GM23338 (cell line): ENCODE measurements around the gene TST. TPM values are rescaled to one million over a fixed set of nuclear protein-coding genes. Genes with fewer than 3 reads are reported as not detected.

Source experiments
- ATAC-seq: fragments of 200-7000 bp; cut with Tn5 transposase; 3 replicates; pipeline ENCODE4 v1.9.1; 2020
- DNase-seq: peaks from one replicate; pipeline ENCODE4 v3.0.0-alpha.2; 2015; ENCODE audit warnings: low spot score
- H2AFZ ChIP-seq: fragments of 200-600 bp; sonication (generic); 2 replicates; pipeline ENCODE4 v1.8.0; 2016; ENCODE audit warnings: antibody characterized with exemption, mild to moderate bottlenecking, moderate library complexity
- H3F3A ChIP-seq: fragments of 200-600 bp; sonication (generic); replicated peaks from 2 replicates; pipeline ENCODE4 v1.8.0; 2017; ENCODE audit warnings: antibody characterized with exemption, mixed run types, low read depth
- H3K27ac ChIP-seq: fragments of 200-600 bp; sonication (generic); 2 replicates; pipeline ENCODE4 v1.6.1; 2016; ENCODE audit warnings: low read depth
- H3K27me3 ChIP-seq: fragments of 200-600 bp; sonication (generic); 2 replicates; pipeline ENCODE4 v1.8.0; 2016; ENCODE audit warnings: mild to moderate bottlenecking, mixed run types, moderate library complexity; ENCODE audit not compliant: insufficient read depth
- H3K36me3 ChIP-seq: fragments of 200-600 bp; sonication (generic); 2 replicates; pipeline ENCODE4 v1.8.0; 2016; ENCODE audit warnings: mild to moderate bottlenecking; ENCODE audit not compliant: insufficient read depth
- H3K4me1 ChIP-seq: fragments of 200-600 bp; sonication (generic); 2 replicates; pipeline ENCODE4 v1.8.0; 2016; ENCODE audit warnings: mild to moderate bottlenecking, moderate library complexity; ENCODE audit not compliant: insufficient read depth
- H3K4me2 ChIP-seq: fragments of 200-600 bp; sonication (generic); 2 replicates; pipeline ENCODE4 v1.7.1; 2017; ENCODE audit warnings: mixed run types
- H3K4me3 ChIP-seq: fragments of 200-600 bp; sonication (generic); 2 replicates; pipeline ENCODE4 v1.6.1; 2016; ENCODE audit warnings: mixed run types
- H3K79me2 ChIP-seq: fragments of 200-600 bp; sonication (generic); replicated peaks from 2 replicates; pipeline ENCODE4 v1.8.0; 2017; ENCODE audit warnings: mild to moderate bottlenecking; ENCODE audit not compliant: insufficient read depth
- H3K9me2 ChIP-seq: fragments of 200-600 bp; sonication (generic); 2 replicates; pipeline ENCODE4 v1.8.0; 2017; ENCODE audit not compliant: insufficient read depth
- H4K20me1 ChIP-seq: fragments of 200-600 bp; sonication (generic); replicated peaks from 2 replicates; pipeline ENCODE4 v1.8.0; 2017; ENCODE audit warnings: mild to moderate bottlenecking; ENCODE audit not compliant: insufficient read depth
- H3K27ac Mint-ChIP-seq: 2 replicates; pipeline ENCODE4 v1.8.0; 2020; ENCODE audit warnings: inconsistent platforms, mild to moderate bottlenecking, moderate library complexity, mixed read lengths
- H3K27me3 Mint-ChIP-seq: 3 replicates; pipeline ENCODE4 v1.8.0; 2022; ENCODE audit warnings: low read depth, mild to moderate bottlenecking, moderate library complexity, mixed read lengths, inconsistent platforms; ENCODE audit not compliant: insufficient read depth, poor library complexity
- H3K36me3 Mint-ChIP-seq: 3 replicates; pipeline ENCODE4 v1.8.0; 2021; ENCODE audit warnings: low read depth, mild to moderate bottlenecking, inconsistent platforms, moderate library complexity, mixed read lengths
- H3K4me1 Mint-ChIP-seq: 3 replicates; pipeline ENCODE4 v1.8.0; 2020; ENCODE audit warnings: mild to moderate bottlenecking, inconsistent platforms, mixed read lengths
- H3K4me3 Mint-ChIP-seq: 3 replicates; pipeline ENCODE4 v1.8.0; 2021; ENCODE audit warnings: moderate library complexity, mild to moderate bottlenecking, inconsistent platforms, mixed read lengths
- H3K9me3 Mint-ChIP-seq: 3 replicates; pipeline ENCODE4 v1.8.0; 2020; ENCODE audit warnings: moderate library complexity, mild to moderate bottlenecking, inconsistent platforms, mixed read lengths
- CREB1 ChIP-seq: fragments of 250-450 bp; sonication (Bioruptor Pico); IDR thresholded peaks from 2 replicates; pipeline ENCODE4 v1.5.0; 2020; ENCODE audit warnings: low read depth, mild to moderate bottlenecking, moderate library complexity
- EZH2 ChIP-seq: fragments of 200-600 bp; sonication (generic); IDR thresholded peaks from one replicate; pipeline ENCODE4 v1.8.0; 2017; ENCODE audit warnings: antibody characterized with exemption, mild to moderate bottlenecking, low read depth; ENCODE audit not compliant: unreplicated experiment
- NANOG ChIP-seq: IDR thresholded peaks from 2 replicates; pipeline ENCODE4 v1.6.1; 2016; ENCODE audit warnings: antibody characterized with exemption, borderline replicate concordance
- POLR2AphosphoS5 ChIP-seq: IDR thresholded peaks from 2 replicates; pipeline ENCODE4 v1.6.1; 2016; ENCODE audit warnings: antibody characterized with exemption, low read depth
- REST ChIP-seq: IDR thresholded peaks from one replicate; pipeline ENCODE4 v1.6.1; 2018; ENCODE audit warnings: antibody characterized with exemption; ENCODE audit not compliant: unreplicated experiment
- STAT1 ChIP-seq: IDR thresholded peaks from one replicate; pipeline ENCODE4 v1.6.1; 2016; ENCODE audit warnings: antibody characterized with exemption; ENCODE audit not compliant: unreplicated experiment
- ZNF331 ChIP-seq: fragments of 250-450 bp; sonication (Bioruptor Pico); IDR thresholded peaks from 2 replicates; pipeline ENCODE4 v1.5.0; 2020; ENCODE audit warnings: low read depth, mild to moderate bottlenecking, moderate library complexity
- ZNF462 ChIP-seq: fragments of 250-450 bp; sonication (Bioruptor Pico); IDR thresholded peaks from 2 replicates; pipeline ENCODE4 v1.5.0; 2020; ENCODE audit warnings: mild to moderate bottlenecking, moderate library complexity
- long read RNA-seq: library from polyadenylated mRNA; unstranded; transcript quantifications from one replicate; pipeline ENCODE4 v2.0.0, GENCODE V29; 2020; ENCODE audit not compliant: unreplicated experiment
- polyA plus RNA-seq: library from polyadenylated mRNA; unstranded; fragments of >200 nt; fragmentation: Nextera tagmentation; extraction: Ambion mirVana; gene quantifications from 2 replicates; pipeline ENCODE4 v1.2.1, GENCODE V29; 2016
- total RNA-seq: library from RNA; depleted of rRNA; stranded (reverse); fragments of >200 nt; shearing (Covaris generic); gene quantifications from 2 replicates; pipeline ENCODE4 v1.2.3, GENCODE V29; 2014; rRNA removed
- TF ChIP-seq, protein P1 (sequence below): IDR thresholded peaks from 2 replicates; pipeline ENCODE4 v1.6.1; 2016; ENCODE audit warnings: antibody characterized with exemption
- TF ChIP-seq, protein P2 (sequence below), 2 experiments: fragments of 200-600 bp in 1 of 2; sonication (generic) in 1 of 2; conservative IDR thresholded peaks; 2 replicates each; pipeline versions ENCODE4 v1.5.1 to v1.6.1; 2016 to 2017; ENCODE audit warnings: antibody characterized with exemption in 2 of 2, low read depth in 2 of 2, mild to moderate bottlenecking in 2 of 2, moderate library complexity in 1 of 2

Gene TST
- total RNA-seq, result 32.4 and 32.7 TPM in 2 replicates
- 14.6 and 16.3 TPM in 2 replicates for polyA plus RNA-seq
- long read RNA-seq, transcript TST-201 (3 exons, 1,211 nt), result major isoform, 5 of 7 reads
- long read RNA-seq, partial matches to known transcripts, result 0 of 7 reads
- long read RNA-seq, other reads (novel, unspliced or antisense), result 1 of 7 reads

GRCh38 chr22:37019309-37020191 is at the start of gene TST, which contains the start of gene MPST:
Gene TST (minus strand): TSS chr22:37019447. CDS start chr22:37018732, 715 bp downstream.
Gene MPST (plus strand): TSS chr22:37019742. CDS start chr22:37019837, 95 bp downstream.
- Mint-ChIP-seq H3K27ac (peak within 1 kb of the TSS; percentile 92; the same call in 1 of the 2 replicates), H3K9me3 (no peaks in the 10 kb centered on the region), H3K4me1 (peaks cover 20% of the 10 kb centered on the region; the same call in 2 of the 3 replicates), H3K4me3 (peak within 1 kb of the TSS; percentile 93), H3K36me3 (peaks cover 17% of the 10 kb centered on the region), H3K27me3 (peaks cover 10% of the 10 kb centered on the region)
- no peak for TF ChIP-seq CREB1 (CRISPR knock-in tag)
- no peak for TF ChIP-seq NANOG
- TF ChIP-seq REST, result no peak
- TF ChIP-seq, protein P1, sequence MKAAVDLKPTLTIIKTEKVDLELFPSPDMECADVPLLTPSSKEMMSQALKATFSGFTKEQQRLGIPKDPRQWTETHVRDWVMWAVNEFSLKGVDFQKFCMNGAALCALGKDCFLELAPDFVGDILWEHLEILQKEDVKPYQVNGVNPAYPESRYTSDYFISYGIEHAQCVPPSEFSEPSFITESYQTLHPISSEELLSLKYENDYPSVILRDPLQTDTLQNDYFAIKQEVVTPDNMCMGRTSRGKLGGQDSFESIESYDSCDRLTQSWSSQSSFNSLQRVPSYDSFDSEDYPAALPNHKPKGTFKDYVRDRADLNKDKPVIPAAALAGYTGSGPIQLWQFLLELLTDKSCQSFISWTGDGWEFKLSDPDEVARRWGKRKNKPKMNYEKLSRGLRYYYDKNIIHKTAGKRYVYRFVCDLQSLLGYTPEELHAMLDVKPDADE, result no peak
- TF ChIP-seq POLR2AphosphoS5, result peak; percentile 51
- no peak for TF ChIP-seq STAT1
- no peak for TF ChIP-seq ZNF462 (CRISPR knock-in tag)
- TF ChIP-seq EZH2, result no peak
- TF ChIP-seq, protein P2, sequence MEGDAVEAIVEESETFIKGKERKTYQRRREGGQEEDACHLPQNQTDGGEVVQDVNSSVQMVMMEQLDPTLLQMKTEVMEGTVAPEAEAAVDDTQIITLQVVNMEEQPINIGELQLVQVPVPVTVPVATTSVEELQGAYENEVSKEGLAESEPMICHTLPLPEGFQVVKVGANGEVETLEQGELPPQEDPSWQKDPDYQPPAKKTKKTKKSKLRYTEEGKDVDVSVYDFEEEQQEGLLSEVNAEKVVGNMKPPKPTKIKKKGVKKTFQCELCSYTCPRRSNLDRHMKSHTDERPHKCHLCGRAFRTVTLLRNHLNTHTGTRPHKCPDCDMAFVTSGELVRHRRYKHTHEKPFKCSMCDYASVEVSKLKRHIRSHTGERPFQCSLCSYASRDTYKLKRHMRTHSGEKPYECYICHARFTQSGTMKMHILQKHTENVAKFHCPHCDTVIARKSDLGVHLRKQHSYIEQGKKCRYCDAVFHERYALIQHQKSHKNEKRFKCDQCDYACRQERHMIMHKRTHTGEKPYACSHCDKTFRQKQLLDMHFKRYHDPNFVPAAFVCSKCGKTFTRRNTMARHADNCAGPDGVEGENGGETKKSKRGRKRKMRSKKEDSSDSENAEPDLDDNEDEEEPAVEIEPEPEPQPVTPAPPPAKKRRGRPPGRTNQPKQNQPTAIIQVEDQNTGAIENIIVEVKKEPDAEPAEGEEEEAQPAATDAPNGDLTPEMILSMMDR (conservative IDR thresholded peaks at IDR 0.05; ENCODE audit: low read depth in 2 of 2), result peak in 1 of 2 experiments; percentile 12; a peak in 1 of 4 replicates
- TF ChIP-seq ZNF331, result no peak
- Histone ChIP-seq H3K4me2 (peak within 1 kb of the TSS; percentile 88), H3K4me3 (peak within 1 kb of the TSS; percentile 75), H3K27ac (peak within 1 kb of the TSS; percentile 55; the same call in 1 of the 2 replicates), H3K27me3 (no peaks in the 10 kb centered on the region), H2AFZ (peak within 1 kb of the TSS; percentile 87), H4K20me1 (no peaks in the 10 kb centered on the region; the same call in 1 of the 2 replicates), H3F3A (no peaks in the 10 kb centered on the region), H3K9me2 (no peaks in the 10 kb centered on the region), H3K4me1 (peaks cover 16% of the 10 kb centered on the region; the same call in 1 of the 2 replicates), H3K36me3 (no peaks in the 10 kb centered on the region), H3K79me2 (peaks cover 35% of the 10 kb centered on the region)
- peak; percentile 63 for ATAC-seq
- DNase-seq, result peak; percentile 79
